ENCODE results near the gene RELN. TPM values are rescaled to one million over a fixed set of nuclear protein-coding genes. Genes with fewer than 3 reads are reported as not detected.

Gene RELN
- total RNA-seq, 2 donors from 2014 or later = 6.9 to 8.0 TPM

GRCh38 chr7:103569621-103570305, 419.7 kb downstream of the RELN start:
- Histone ChIP-seq H3K9me3 (no peaks in the 10 kb centered on the region), H3K36me3 (no peaks in the 10 kb centered on the region), H3K4me1 (no peaks in the 10 kb centered on the region), H3K4me3 (no peak overlapping the region), H3K27ac (no peak overlapping the region), H3K27me3 (no peaks in the 10 kb centered on the region)
- DNase-seq (ENCODE audit: low spot score) = no peak
- no peak for TF ChIP-seq CTCF (IDR thresholded peaks at IDR 0.05)

- Histone ChIP-seq H3K27me3 (no peaks in the 10 kb centered on the region), H3K4me3 (no peak overlapping the region), H3K36me3 (no peaks in the 10 kb centered on the region), H3K4me1 (no peaks in the 10 kb centered on the region), H3K9me3 (no peaks in the 10 kb centered on the region), H3K27ac (no peak overlapping the region)
- no peak for TF ChIP-seq CTCF (IDR thresholded peaks at IDR 0.05)
- DNase-seq (ENCODE audit: low spot score) = no peak
These were observed 425.0 kb downstream of the RELN start for GRCh38 chr7:103564416-103564815.

GRCh38 chr7:103560136-103560535, 429.3 kb downstream of the RELN start:
- Histone ChIP-seq H3K36me3 (no peaks in the 10 kb centered on the region), H3K9me3 (no peaks in the 10 kb centered on the region), H3K27me3 (no peaks in the 10 kb centered on the region), H3K27ac (no peak overlapping the region), H3K4me3 (no peak overlapping the region), H3K4me1 (no peaks in the 10 kb centered on the region)
- no peak for TF ChIP-seq CTCF (IDR thresholded peaks at IDR 0.05)
- DNase-seq (ENCODE audit: low spot score) = no peak

- no peaks in the 10 kb centered on the region for H3K27me3 ChIP-seq
- H3K9me3 ChIP-seq = no peaks in the 10 kb centered on the region
- H3K4me1 ChIP-seq = no peaks in the 10 kb centered on the region
- no peak for DNase-seq (ENCODE audit: low spot score)
- H3K36me3 ChIP-seq = no peaks in the 10 kb centered on the region
- no peak overlapping the region for H3K27ac ChIP-seq
- TF ChIP-seq CTCF (IDR thresholded peaks at IDR 0.05) = no peak
- no peak overlapping the region for H3K4me3 ChIP-seq
These were observed 438.4 kb downstream of the RELN start for GRCh38 chr7:103551016-103551415.

GRCh38 chr7:103549786-103550185, 439.7 kb downstream of the RELN start:
- H3K36me3 ChIP-seq = no peaks in the 10 kb centered on the region
- H3K27me3 ChIP-seq = no peaks in the 10 kb centered on the region
- no peaks in the 10 kb centered on the region for H3K4me1 ChIP-seq
- H3K9me3 ChIP-seq = no peaks in the 10 kb centered on the region
- TF ChIP-seq CTCF (IDR thresholded peaks at IDR 0.05) = no peak
- no peak overlapping the region for H3K4me3 ChIP-seq
- DNase-seq (ENCODE audit: low spot score) = no peak
- H3K27ac ChIP-seq = no peak overlapping the region
